Measurements from ENCODE around the gene DLX2. TPM values are rescaled to one million over a fixed set of nuclear protein-coding genes. Genes with fewer than 3 reads are reported as not detected.

Gene DLX2
- total RNA-seq, 1 donor from 2014 or later: 0.14 TPM

DNA sequence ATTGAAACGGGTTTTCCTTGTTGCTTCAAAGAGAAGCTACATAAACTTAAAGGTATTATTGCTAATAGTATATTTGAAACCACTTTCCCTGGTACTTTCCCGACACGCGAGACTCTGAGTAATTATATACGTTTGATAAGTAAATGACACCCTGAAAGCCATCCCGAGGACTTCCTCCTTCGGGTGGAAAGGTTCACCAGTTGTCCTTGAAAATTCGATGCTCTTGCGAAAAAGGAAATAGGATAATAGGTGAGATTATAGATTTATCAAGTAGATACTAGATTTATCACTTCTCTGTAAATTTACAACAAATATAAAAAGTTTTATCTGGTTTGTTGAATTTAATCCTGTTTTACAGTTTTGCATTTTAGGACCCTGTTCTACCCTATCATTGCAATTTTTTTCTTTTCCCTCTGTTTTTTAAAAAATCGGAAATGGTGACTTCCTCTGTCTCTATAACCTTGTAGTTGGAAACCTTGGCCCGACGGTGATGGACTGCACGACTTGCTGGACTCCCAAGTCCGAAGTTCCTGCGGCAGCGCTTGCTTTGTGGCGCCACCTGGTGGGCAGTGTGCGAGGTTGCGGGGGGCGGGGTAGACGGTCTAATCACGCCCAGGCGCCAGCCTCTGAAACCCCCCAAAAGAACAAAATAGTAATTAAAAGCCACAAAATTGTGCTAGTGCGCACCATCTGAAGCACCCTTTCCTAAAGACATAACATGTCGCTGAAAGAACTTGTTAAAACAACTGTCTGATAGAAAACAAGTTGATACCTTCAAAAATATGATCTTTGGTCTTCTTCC, 972 bp upstream of the DLX2 start:
- DNase-seq (ENCODE audit: low spot score): peak; percentile 57
- no peaks in the 10 kb centered on the region for H3K9me3 Mint-ChIP-seq
- peaks cover 68% of the 10 kb centered on the region for H3K27me3 Mint-ChIP-seq (ENCODE audit: low read depth)
- H3K27ac Mint-ChIP-seq: peak overlapping the region; percentile 36
- peaks cover 43% of the 10 kb centered on the region for H3K4me1 Mint-ChIP-seq (ENCODE audit: low read depth)
- intact Hi-C loops (cut with micrococcal nuclease): loop anchor here (1.0 to 2.0 kb wide), 4 partner anchors 292 to 505 kb away; no protein-coding TSS in a partner anchor
- peak overlapping the region; percentile 73 for H3K4me3 Mint-ChIP-seq (ENCODE audit: low read depth)
- peaks cover 1% of the 10 kb centered on the region for H3K36me3 Mint-ChIP-seq (ENCODE audit: low read depth)

DNA sequence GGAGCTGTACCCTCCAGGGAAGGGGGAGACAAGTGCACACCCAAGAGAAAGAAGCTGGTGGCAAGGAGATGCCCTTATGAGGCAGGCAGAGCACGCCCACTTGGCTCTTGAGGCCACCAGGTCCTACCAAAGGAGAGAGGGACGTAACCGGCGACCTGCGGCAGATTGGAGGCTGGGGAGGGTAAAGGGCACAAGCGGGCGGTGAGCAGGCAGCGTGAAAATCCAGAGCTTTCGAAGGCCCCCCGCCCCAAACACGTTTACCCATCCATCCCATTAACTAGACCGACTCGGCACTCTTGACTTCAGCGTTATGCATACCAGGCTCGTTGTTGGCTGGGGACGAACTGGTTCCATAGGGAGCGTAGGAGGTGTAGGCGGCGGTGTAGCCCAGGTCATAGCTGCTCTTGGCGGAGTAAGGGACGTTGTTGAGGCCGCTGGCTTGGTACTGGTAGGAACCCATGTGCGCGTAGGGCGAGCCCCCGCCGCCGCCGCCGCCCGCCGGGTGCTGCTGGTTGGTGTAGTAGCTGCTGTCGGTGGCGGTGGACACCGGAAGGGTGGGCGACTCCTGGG, 794 bp downstream of the DLX2 start:
- Mint-ChIP-seq H3K4me1 (ENCODE audit: low read depth) (peaks cover 44% of the 10 kb centered on the region), H3K36me3 (ENCODE audit: low read depth) (peaks cover 4% of the 10 kb centered on the region), H3K27me3 (ENCODE audit: low read depth) (peaks cover 69% of the 10 kb centered on the region), H3K27ac (no peak overlapping the region), H3K4me3 (ENCODE audit: low read depth) (peak overlapping the region; percentile 77), H3K9me3 (no peaks in the 10 kb centered on the region)
- no peak for DNase-seq (ENCODE audit: low spot score)
- intact Hi-C loops (cut with micrococcal nuclease): loop anchor here (1.0 to 2.0 kb wide), 3 partner anchors 10 to 503 kb away; partner anchors contain the start of gene DLX1

DNA sequence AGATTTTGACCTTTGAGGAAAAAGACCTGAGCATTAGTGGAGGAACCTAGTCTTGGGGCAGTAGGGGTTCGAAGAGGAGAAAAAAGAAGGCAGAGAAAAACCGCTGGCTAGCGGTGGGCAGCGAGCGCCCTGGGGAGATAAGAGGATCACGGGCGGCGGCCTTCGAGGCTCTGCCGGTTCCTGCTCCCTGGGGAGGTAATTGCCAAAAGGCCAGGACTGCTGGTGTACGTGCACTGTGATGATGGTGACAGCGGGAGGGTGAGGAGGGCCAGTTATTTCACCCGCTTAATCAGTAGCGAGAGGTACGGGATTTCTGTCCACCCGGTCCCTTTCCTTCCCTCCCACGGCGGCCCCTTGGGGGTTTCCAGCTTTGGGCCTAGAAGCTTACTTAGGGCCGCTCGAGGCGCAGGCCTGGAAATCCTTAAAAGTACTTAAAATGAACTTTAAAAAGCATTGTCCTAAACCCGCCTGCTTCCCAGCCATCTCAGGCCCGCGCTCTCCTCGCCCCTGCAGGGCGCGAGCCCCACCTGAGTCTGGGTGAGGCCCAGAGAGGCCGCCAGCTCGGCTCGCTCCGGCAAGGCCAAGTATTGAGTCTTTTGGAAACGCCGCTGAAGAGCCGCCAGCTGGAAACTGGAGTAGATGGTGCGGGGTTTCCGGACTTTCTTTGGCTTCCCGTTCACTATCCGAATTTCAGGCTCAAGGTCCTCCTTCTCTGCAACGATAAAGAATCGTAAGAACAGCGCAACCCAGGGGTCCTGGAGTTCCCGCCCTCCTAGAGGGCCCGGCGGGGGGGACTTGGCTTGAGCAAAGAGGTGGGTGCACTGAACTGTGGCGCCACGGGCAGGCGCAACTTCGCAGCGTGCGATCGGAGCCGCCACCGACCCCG, 1.5 kb downstream of the DLX2 start:
- H3K9me3 Mint-ChIP-seq: no peaks in the 10 kb centered on the region
- DNase-seq (ENCODE audit: low spot score): no peak
- intact Hi-C loops (cut with micrococcal nuclease): loop anchor here (1.0 kb wide), 1 partner anchor 16 kb away; the partner anchor contains the start of gene DLX1
- peaks cover 7% of the 10 kb centered on the region for H3K36me3 Mint-ChIP-seq (ENCODE audit: low read depth)
- H3K27me3 Mint-ChIP-seq (ENCODE audit: low read depth): peaks cover 67% of the 10 kb centered on the region
- peaks cover 45% of the 10 kb centered on the region for H3K4me1 Mint-ChIP-seq (ENCODE audit: low read depth)
- H3K27ac Mint-ChIP-seq: no peak overlapping the region
- H3K4me3 Mint-ChIP-seq (ENCODE audit: low read depth): peak overlapping the region; percentile 77

DNA sequence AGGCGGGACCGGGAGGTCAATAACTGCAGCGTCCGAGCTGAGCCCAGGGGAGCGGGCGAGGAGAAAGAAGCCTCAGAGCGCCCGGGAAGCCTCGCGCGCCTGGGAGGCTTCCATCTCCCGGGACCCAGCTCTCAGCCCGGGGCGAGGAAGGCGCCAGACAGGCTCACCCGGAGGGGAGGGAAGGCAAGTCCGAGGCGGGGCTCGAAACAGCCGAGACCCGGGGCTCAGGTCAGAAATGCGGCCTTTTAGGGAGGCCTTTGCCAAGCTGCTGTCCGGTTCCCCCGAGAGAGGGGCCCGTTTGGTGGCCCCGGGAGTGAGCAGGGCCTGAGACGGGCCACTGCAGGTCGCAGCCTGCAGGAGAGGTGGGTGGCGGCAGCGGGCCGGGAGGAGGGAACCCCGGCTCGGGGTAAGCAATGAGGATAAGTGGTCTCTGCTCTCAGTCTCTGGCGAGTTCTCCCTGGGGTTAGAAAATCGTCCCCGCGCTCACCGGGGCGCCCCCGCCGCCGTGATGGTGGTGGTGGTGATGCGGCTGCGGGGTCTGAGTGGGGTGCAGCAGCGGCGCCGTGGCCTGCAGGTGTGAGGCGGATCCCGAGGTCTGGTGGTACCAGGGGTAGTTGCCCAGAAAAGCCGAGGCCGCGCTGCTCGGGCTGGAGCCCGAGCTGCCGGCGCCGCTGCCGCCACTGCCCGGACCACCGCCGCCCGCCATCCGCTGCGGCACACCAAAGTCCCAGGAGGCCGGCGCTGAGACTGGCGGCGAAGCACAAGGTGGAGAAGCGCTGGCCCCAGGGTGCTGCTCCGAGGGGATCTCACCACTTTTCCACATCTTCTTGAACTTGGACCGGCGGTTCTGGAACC, 2.4 kb downstream of the DLX2 start:
- H3K4me1 Mint-ChIP-seq (ENCODE audit: low read depth): peaks cover 48% of the 10 kb centered on the region
- peaks cover 7% of the 10 kb centered on the region for H3K36me3 Mint-ChIP-seq (ENCODE audit: low read depth)
- intact Hi-C loops (cut with micrococcal nuclease): no loop called here
- H3K27me3 Mint-ChIP-seq (ENCODE audit: low read depth): peaks cover 66% of the 10 kb centered on the region
- H3K27ac Mint-ChIP-seq: no peak overlapping the region
- no peak overlapping the region for H3K4me3 Mint-ChIP-seq (ENCODE audit: low read depth)
- no peak for DNase-seq (ENCODE audit: low spot score)
- H3K9me3 Mint-ChIP-seq: no peaks in the 10 kb centered on the region

DNA sequence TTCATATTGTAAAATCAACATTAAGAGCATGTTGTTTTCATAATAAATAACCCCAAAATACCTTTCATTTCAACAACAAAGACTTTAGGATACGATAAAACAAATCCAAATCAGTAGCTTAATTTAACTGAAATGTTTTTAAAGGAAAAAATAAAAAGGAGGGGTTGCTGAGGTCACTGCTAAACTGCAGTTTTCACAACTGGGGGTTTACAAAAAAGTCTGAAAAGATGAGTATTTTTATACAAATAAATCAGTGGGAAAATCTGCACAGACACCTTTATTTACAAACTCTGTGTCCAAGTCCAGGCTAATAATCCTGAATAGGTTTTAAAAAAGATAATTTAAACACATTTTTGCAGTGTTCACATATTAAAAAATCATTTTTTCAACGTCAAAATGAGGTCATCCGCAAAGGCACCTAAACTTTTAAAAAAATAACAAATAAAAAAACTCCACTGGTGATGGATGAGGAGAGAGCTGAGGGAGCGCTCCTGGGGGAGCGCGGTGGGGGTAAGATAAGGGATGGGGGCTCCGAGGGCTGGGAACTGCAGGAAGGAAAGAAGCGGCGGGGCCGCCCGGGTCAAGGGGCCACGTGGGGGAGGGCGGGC, 3.1 kb downstream of the DLX2 start:
- peaks cover 66% of the 10 kb centered on the region for H3K27me3 Mint-ChIP-seq (ENCODE audit: low read depth)
- DNase-seq (ENCODE audit: low spot score): no peak
- H3K9me3 Mint-ChIP-seq: no peaks in the 10 kb centered on the region
- H3K27ac Mint-ChIP-seq: no peak overlapping the region
- no peak overlapping the region for H3K4me3 Mint-ChIP-seq (ENCODE audit: low read depth)
- H3K36me3 Mint-ChIP-seq (ENCODE audit: low read depth): peaks cover 7% of the 10 kb centered on the region
- intact Hi-C loops (cut with micrococcal nuclease): no loop called here
- peaks cover 46% of the 10 kb centered on the region for H3K4me1 Mint-ChIP-seq (ENCODE audit: low read depth)

DNA sequence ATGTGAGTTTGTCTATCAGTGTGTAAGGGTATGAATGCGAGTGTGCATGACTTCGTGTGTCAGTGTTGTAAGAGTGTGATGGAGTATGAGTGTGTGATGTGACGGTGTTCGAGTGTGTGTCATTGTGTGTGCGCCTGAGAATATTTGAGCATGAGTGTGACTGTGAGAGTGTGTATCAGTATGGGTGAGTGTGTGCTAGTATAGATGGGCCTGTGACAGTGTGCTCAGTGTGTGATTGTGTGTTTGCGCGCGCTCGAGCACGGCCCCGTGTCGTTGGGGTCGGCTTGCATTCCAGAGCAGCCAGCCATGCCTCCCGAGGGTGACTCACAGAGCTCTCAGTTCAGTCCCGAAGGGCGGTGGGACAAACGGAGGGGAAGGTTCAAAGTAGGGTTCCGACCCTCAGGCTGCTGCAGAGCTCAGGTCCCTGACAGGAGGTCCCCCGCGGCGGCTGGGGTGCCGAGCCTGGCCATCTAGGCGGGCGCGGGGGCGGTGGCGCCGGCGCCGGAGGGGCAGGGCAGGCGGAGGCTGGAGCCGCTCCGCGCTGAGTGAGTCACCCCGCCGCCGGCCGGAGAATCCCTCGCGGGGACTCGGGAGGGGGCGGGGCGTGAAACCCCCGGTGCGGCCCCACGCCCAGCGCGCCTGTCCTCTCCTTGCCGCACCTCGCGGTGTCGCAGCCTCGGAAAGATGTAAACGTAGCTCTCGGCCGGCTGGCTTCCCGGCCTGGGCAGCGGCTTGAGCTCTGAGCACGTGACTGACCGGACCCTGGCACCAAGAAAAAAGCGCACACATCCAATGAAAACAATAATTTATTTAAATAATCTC, 3.8 kb downstream of the DLX2 start:
- no peaks in the 10 kb centered on the region for H3K9me3 Mint-ChIP-seq
- H3K4me1 Mint-ChIP-seq (ENCODE audit: low read depth): peaks cover 41% of the 10 kb centered on the region
- intact Hi-C loops (cut with micrococcal nuclease): no loop called here
- H3K36me3 Mint-ChIP-seq (ENCODE audit: low read depth): peaks cover 7% of the 10 kb centered on the region
- H3K27ac Mint-ChIP-seq: peak overlapping the region; percentile 1
- peak overlapping the region; percentile 26 for H3K4me3 Mint-ChIP-seq (ENCODE audit: low read depth)
- no peak for DNase-seq (ENCODE audit: low spot score)
- H3K27me3 Mint-ChIP-seq (ENCODE audit: low read depth): peaks cover 65% of the 10 kb centered on the region

DNA sequence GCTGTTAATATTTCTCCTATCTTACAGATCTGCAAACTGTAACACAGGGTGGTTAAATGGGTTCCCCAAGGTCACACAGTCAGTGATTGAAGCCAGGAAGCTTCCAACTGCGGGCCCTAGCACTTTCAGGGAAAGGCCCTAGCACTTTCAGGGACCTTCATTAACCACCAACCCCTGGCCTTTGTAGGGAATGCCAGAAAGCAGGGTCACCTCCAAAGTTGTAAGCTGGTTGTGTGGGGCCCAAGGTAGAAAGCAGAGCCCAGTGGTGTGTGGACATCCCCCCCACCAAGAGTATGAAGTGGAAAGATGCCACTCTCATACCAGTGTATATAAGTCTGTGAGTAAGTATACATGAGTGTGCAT, 4.4 kb downstream of the DLX2 start:
- Mint-ChIP-seq H3K4me3 (ENCODE audit: low read depth) (peak overlapping the region; percentile 26), H3K27me3 (ENCODE audit: low read depth) (peaks cover 65% of the 10 kb centered on the region), H3K36me3 (ENCODE audit: low read depth) (peaks cover 7% of the 10 kb centered on the region), H3K27ac (peak overlapping the region; percentile 1), H3K4me1 (ENCODE audit: low read depth) (peaks cover 36% of the 10 kb centered on the region), H3K9me3 (no peaks in the 10 kb centered on the region)
- intact Hi-C loops (cut with micrococcal nuclease): no loop called here
- no peak for DNase-seq (ENCODE audit: low spot score)

DNA sequence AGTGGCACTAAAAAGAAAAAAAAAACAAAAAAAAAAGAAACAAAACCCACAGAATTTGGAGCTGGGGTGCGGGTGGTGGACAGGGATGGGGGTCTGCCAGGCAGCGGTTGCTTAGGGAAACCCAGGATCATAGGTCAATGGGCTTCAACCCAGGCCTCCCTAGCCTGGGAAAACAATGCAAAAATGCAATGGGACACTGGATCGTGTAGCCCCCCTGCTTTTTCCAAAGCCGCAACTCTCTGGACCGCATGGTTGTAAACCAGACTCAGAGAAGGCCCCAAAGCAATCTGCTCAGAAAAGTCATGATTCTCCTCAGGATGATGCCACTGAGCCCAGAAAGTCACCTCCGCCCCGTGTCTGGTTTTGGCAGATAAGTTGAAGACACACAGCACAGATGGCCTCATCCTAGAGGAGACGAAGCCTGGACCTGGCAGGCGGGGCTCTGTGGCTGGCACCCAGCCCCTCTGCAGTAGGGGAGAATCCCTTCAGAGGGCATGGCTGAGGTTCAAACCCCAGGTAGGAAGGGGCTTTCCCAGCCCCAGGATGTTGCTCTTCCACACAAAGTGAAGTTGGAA, 5.1 kb downstream of the DLX2 start:
- H3K9me3 Mint-ChIP-seq: no peaks in the 10 kb centered on the region
- no peak overlapping the region for H3K27ac Mint-ChIP-seq
- no peak overlapping the region for H3K4me3 Mint-ChIP-seq (ENCODE audit: low read depth)
- H3K36me3 Mint-ChIP-seq (ENCODE audit: low read depth): peaks cover 7% of the 10 kb centered on the region
- H3K4me1 Mint-ChIP-seq (ENCODE audit: low read depth): peaks cover 36% of the 10 kb centered on the region
- H3K27me3 Mint-ChIP-seq (ENCODE audit: low read depth): peaks cover 67% of the 10 kb centered on the region
- no peak for DNase-seq (ENCODE audit: low spot score)
- intact Hi-C loops (cut with micrococcal nuclease): no loop called here

DNA sequence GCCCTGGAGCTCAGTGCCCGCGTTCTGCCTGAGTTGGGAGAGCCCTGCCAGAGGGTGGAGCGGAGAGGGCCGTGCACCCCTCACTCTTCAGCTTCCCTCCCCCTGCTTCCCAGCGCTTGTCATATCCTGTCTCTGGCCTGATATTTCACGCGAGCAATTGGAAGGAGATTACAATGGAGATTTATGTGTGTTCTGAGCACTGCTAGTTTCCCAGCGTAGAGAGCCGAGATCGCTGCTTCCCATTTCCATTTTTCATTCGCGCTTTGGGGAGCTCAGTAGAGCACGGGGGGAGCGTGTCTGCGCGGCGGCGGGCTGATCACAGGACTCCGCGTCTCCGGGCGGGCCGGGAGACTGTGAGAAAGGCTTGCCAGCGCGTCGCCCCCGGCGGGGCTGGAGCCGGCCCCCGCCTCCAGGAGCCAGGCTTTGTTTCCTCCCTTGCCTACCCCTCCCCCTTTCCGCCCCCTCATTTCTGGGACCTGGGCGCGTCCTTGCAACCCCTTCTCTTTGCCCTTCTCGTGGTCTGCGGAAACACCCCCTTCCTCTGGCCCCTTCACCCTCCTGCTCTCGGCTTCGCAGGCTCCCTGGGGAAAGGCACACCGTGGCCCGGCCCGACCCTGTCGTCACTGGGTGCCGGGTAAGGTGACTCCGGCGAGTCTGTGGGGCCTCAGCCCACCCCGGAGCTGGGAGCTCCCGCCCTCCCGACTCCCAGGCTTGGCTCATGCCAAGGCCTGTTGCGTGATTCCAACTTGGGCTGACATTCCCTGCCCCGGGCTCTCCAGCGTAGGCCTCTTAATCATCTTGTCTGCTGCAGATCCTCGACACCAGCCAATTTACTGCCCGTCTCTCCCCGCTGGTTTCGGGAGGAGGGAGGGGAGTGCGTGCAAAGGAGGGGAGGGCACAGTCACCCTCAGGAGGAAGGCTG, 5.8 kb downstream of the DLX2 start:
- intact Hi-C loops (cut with micrococcal nuclease): no loop called here
- Mint-ChIP-seq H3K9me3 (no peaks in the 10 kb centered on the region), H3K4me1 (ENCODE audit: low read depth) (peaks cover 32% of the 10 kb centered on the region), H3K36me3 (ENCODE audit: low read depth) (peaks cover 7% of the 10 kb centered on the region), H3K27ac (no peak overlapping the region), H3K4me3 (ENCODE audit: low read depth) (peak overlapping the region; percentile 35), H3K27me3 (ENCODE audit: low read depth) (peaks cover 70% of the 10 kb centered on the region)
- no peak for DNase-seq (ENCODE audit: low spot score)

DNA sequence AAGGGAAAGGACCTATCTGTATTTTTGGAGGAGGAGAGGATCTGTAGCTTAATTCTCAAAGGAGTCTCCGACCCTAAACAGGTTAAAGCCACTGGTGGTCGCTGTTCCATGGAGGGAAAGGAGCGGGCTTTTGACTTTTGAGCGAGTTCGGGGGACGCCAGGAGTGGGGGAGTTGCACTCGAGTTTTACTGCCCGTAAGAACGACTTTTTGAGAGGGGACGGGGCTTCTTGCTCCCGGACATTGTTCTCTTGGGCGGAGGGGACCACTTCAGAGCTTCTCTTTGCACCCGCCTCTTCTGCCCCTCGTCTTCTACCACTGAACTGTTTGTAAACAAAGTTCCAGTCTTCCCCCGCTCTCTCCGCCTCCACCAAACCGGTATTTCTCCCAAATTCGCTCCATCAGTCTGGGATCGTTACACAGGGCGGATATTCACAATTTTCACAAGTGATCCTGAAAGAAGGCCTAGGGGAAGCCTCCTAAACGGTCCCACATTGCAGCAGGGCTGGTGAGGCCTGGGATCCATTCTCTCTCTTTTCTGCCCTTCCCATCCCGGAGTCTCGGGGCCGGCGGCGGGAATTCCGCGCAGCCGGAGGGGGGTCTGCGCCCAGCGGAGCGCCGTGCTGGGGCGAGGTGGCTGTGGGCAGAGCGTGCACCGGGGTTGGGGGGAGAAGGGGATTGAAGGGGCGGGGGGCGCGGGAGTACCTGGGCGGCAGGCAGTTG, 6.6 kb downstream of the DLX2 start:
- peaks cover 26% of the 10 kb centered on the region for H3K4me1 Mint-ChIP-seq (ENCODE audit: low read depth)
- no peak overlapping the region for H3K4me3 Mint-ChIP-seq (ENCODE audit: low read depth)

More for the DNA sequence above, 6.6 kb downstream of the DLX2 start:
- Mint-ChIP-seq H3K27me3 (ENCODE audit: low read depth) (peaks cover 69% of the 10 kb centered on the region), H3K27ac (peak overlapping the region; percentile 6), H3K36me3 (ENCODE audit: low read depth) (peaks cover 7% of the 10 kb centered on the region), H3K9me3 (no peaks in the 10 kb centered on the region)
- DNase-seq (ENCODE audit: low spot score): no peak
- intact Hi-C loops (cut with micrococcal nuclease): no loop called here

Data from activated T-helper 2 cell treated with anti-CD3 and anti-CD28 coated beads, Interferon-gamma antibody, Interleukin-2, Interleukin-4, amounts not matched to agents 10 μg/mL and 5 μg/mL and 100 μg/mL, durations not matched to agents 14 hours and 24 hours and 36 hours (primary cell).